HepG2 (cell line): ENCODE data around the gene C1orf159. TPM values are rescaled to one million over a fixed set of nuclear protein-coding genes. Genes with fewer than 3 reads are reported as not detected.

Experiments
- ATAC-seq: fragments of 200-7000 bp; cut with Tn5 transposase; 3 replicates; pipeline ENCODE4 v1.9.1; 2020; ENCODE audit warnings: mild to moderate bottlenecking, moderate library complexity
- BruUV-seq: library from RNA; stranded (reverse); fragments of 400-500 nt; replicated peaks from 2 replicates; lab custom pipeline; 2021; lab: Mats Ljungman, UMichigan
- CTCF ChIA-PET: fragments of 300-600 bp; formaldehyde crosslinking; extraction: SDS; loops from one replicate; lab custom pipeline; 2021; ENCODE audit warnings: low total read pairs, inconsistent platforms, low intra/inter-chr PET ratio; lab: Yijun Ruan, JAX
- POLR2A ChIA-PET: fragments of 350-600 bp; sonication (Branson Sonifier 250); formaldehyde crosslinking; loops from one replicate; lab custom pipeline; 2020; ENCODE audit warnings: antibody characterized with exemption, inconsistent platforms; lab: Yijun Ruan, JAX
- DNase-seq: peaks from one replicate; pipeline ENCODE4 v3.0.0-alpha.2; 2015; ENCODE audit warnings: low spot score
- FAIRE-seq: peaks from 3 replicates; lab custom pipeline; 2011; peaks lifted over from hg19 to GRCh38; lab: Jason Lieb, UNC
- H2AFZ ChIP-seq: one replicate; pipeline ENCODE4 v1.6.1; 2011; ENCODE audit warnings: low read length, inconsistent platforms
- H3K27ac ChIP-seq: fragments of 300-600 bp; 3 replicates; pipeline ENCODE4 v1.8.0; 2011; ENCODE audit warnings: mixed run types, mild to moderate bottlenecking, mixed read lengths, low read length, inconsistent platforms; ENCODE audit not compliant: insufficient read depth; ENCODE audit errors: extremely low read length
- H3K27me3 ChIP-seq, 2 experiments: fragments of 200-600 bp in 1 of 2; 2 replicates in 1 of 2; 3 replicates in 1 of 2; pipeline versions ENCODE4 v1.6.0 to v1.8.0; 2011; ENCODE audit warnings: low read length in 2 of 2, mild to moderate bottlenecking in 2 of 2, moderate library complexity in 2 of 2, inconsistent platforms in 1 of 2; ENCODE audit not compliant: insufficient read depth in 2 of 2, control insufficient read depth in 1 of 2
- H3K36me3 ChIP-seq, 2 experiments: fragments of 200-600 bp in 1 of 2; replicated peaks in 1 of 2; 2 replicates in 1 of 2; 3 replicates in 1 of 2; pipeline versions ENCODE4 v1.5.1 to v1.8.0; 2011; ENCODE audit warnings: low read length in 2 of 2, inconsistent platforms in 1 of 2; ENCODE audit not compliant: insufficient read depth in 2 of 2, control insufficient read depth in 1 of 2
- H3K4me1 ChIP-seq: 2 replicates; pipeline ENCODE4 v1.5.1; 2012; ENCODE audit warnings: low read length, inconsistent platforms; ENCODE audit not compliant: insufficient read depth
- H3K4me2 ChIP-seq: 2 replicates; pipeline ENCODE4 v1.6.0; 2011; ENCODE audit warnings: low read depth, low read length, inconsistent platforms
- H3K4me3 ChIP-seq, 3 experiments: fragments of 200-600 bp in 1 of 3; sonication (generic), shearing (Covaris generic) in 1 of 3; replicated peaks in 1 of 3; 2 replicates each; pipeline ENCODE4 v1.5.1; 2011 to 2016; ENCODE audit warnings: low read length in 3 of 3, inconsistent platforms in 2 of 3, low read depth in 2 of 3, mild to moderate bottlenecking in 2 of 3, control low read depth in 1 of 3, mixed read lengths in 1 of 3; ENCODE audit not compliant: insufficient read depth in 1 of 3
- H3K79me2 ChIP-seq: one replicate; pipeline ENCODE4 v1.6.1; 2011; ENCODE audit warnings: low read length, inconsistent platforms; ENCODE audit not compliant: insufficient read depth
- H3K9ac ChIP-seq: 2 replicates; pipeline ENCODE4 v1.6.0; 2011; ENCODE audit warnings: mild to moderate bottlenecking, low read depth, low read length, inconsistent platforms; ENCODE audit not compliant: insufficient read depth
- H3K9me3 ChIP-seq: 2 replicates; pipeline ENCODE4 v1.5.1; 2012; ENCODE audit warnings: mild to moderate bottlenecking, low read length
- H4K20me1 ChIP-seq: 2 replicates; pipeline ENCODE4 v1.6.0; 2011; ENCODE audit warnings: inconsistent platforms, mild to moderate bottlenecking, low read length, moderate library complexity; ENCODE audit not compliant: insufficient read depth
- ARHGAP35 ChIP-seq: sonication (generic); formaldehyde crosslinking; IDR thresholded peaks from 2 replicates; pipeline ENCODE4 v1.9.0; 2022; ENCODE audit warnings: mild to moderate bottlenecking, inconsistent platforms, moderate library complexity, missing genetic modification reagents, borderline replicate concordance
- BORCS8-MEF2B ChIP-seq: sonication (generic); formaldehyde crosslinking; IDR thresholded peaks from 2 replicates; pipeline ENCODE4 v1.8.0; 2022; ENCODE audit warnings: mild to moderate bottlenecking, missing genetic modification reagents
- CSRNP2 ChIP-seq: sonication (generic); formaldehyde crosslinking; conservative IDR thresholded peaks from 2 replicates; pipeline ENCODE4 v1.8.0; 2022; ENCODE audit warnings: low read depth, missing genetic modification reagents
- HNRNPL ChIP-seq: fragments of 200-400 bp; formaldehyde crosslinking; IDR thresholded peaks from 2 replicates; pipeline ENCODE4 v1.6.1; 2017; ENCODE audit warnings: mild to moderate bottlenecking, low read depth, low read length
- IRF9 ChIP-seq: sonication (generic); formaldehyde crosslinking; IDR thresholded peaks from 2 replicates; pipeline ENCODE4 v1.8.0; 2022; ENCODE audit warnings: missing genetic modification reagents, mild to moderate bottlenecking, borderline replicate concordance
- MZF1 ChIP-seq: sonication (generic); formaldehyde crosslinking; IDR thresholded peaks from 2 replicates; pipeline ENCODE4 v1.8.1; 2023; ENCODE audit warnings: mild to moderate bottlenecking, missing genetic modification reagents, borderline replicate concordance
- NCOA2 ChIP-seq: sonication (generic); formaldehyde crosslinking; IDR thresholded peaks from 2 replicates; pipeline ENCODE4 v1.8.0; 2022; ENCODE audit warnings: inconsistent platforms
- RBM22 ChIP-seq: fragments of 200-400 bp; formaldehyde crosslinking; optimal IDR thresholded peaks from 2 replicates; pipeline ENCODE3; 2017; ENCODE audit warnings: mild to moderate bottlenecking, low read length, moderate library complexity
- SAFB2 ChIP-seq: sonication (generic); formaldehyde crosslinking; IDR thresholded peaks from 2 replicates; pipeline ENCODE4 v1.5.1; 2020; ENCODE audit warnings: missing genetic modification reagents, low read depth, mild to moderate bottlenecking, borderline replicate concordance
- ZBTB38 ChIP-seq: sonication (generic); formaldehyde crosslinking; IDR thresholded peaks from 2 replicates; pipeline ENCODE4 v1.5.1; 2020; ENCODE audit warnings: mild to moderate bottlenecking, missing genetic modification reagents
- ZNF317 ChIP-seq: sonication (generic); formaldehyde crosslinking; IDR thresholded peaks from 2 replicates; pipeline ENCODE4 v1.5.0; 2020; ENCODE audit warnings: mild to moderate bottlenecking, missing genetic modification reagents
- ZNF331 ChIP-seq: sonication (generic); formaldehyde crosslinking; IDR thresholded peaks from 2 replicates; pipeline ENCODE4 v1.4.0; 2020; ENCODE audit warnings: missing genetic modification reagents
- ZNF567 ChIP-seq: sonication (generic); formaldehyde crosslinking; IDR thresholded peaks from 2 replicates; pipeline ENCODE4 v1.8.1; 2023; ENCODE audit warnings: mild to moderate bottlenecking, missing genetic modification reagents, borderline replicate concordance
- ZNF746 ChIP-seq: sonication (generic); formaldehyde crosslinking; IDR thresholded peaks from 2 replicates; pipeline ENCODE4 v1.8.0; 2022; ENCODE audit warnings: mild to moderate bottlenecking, missing genetic modification reagents
- ZNF841 ChIP-seq: sonication (generic); formaldehyde crosslinking; IDR thresholded peaks from 2 replicates; pipeline ENCODE4 v1.8.1; 2023; ENCODE audit warnings: missing genetic modification reagents, borderline replicate concordance
- WGBS: methylation state at CpG from one replicate; pipeline ENCODE4 v1.1.6; 2017; ENCODE audit warnings: low lambda C conversion rate; 5-methylcytosine and 5-hydroxymethylcytosine counted together
- in situ Hi-C: cut with HindIII; loops from 2 replicates; pipeline ENCODE4 v1.10.0; 2017; ENCODE audit warnings: low pct_unique_long_range_greater_than_20kb; ENCODE audit not compliant: extremely low pct_ligation_motif_present
- intact Hi-C: fragments of 100-400 bp; cut with micrococcal nuclease; formaldehyde crosslinking; loops from one replicate; pipeline ENCODE4 v1.10.0; 2022; ENCODE audit not compliant: unreplicated experiment
- polyA plus RNA-seq, 8 experiments: library from polyadenylated mRNA; depleted of rRNA in 3 of 8; stranded (reverse) in 7 of 8; unstranded in 1 of 8; fragments of >200 nt; fragmentation: Illumina TruSeq in 4 of 8; extraction: Trizol in 4 of 8; gene quantifications; 2 replicates each; pipeline versions ENCODE4 v1.2.1 to v1.2.3, GENCODE V29; 2011 to 2016; ENCODE audit warnings: low read depth in 4 of 8, missing spikeins in 1 of 8, mixed read lengths in 1 of 8; ENCODE audit not compliant: insufficient read depth in 1 of 8
- total RNA-seq, 5 experiments: library from RNA; depleted of rRNA; stranded (reverse); fragments of >200 nt; fragmentation: Illumina TruSeq; extraction: Trizol; gene quantifications; 2 replicates each; pipeline ENCODE4 v1.2.3, GENCODE V29; 2016; ENCODE audit warnings: low read depth in 1 of 5
- TF ChIP-seq, protein P1 (sequence below): sonication (generic); formaldehyde crosslinking; IDR thresholded peaks from 2 replicates; pipeline ENCODE4; 2020; ENCODE audit warnings: missing genetic modification reagents, mild to moderate bottlenecking, borderline replicate concordance

Gene C1orf159
- total and polyA plus RNA-seq, 2 of the 13 experiments (the other 11 are each of a cell fraction or from before 2014, with no cell fraction given), result 3.8 to 6.7 TPM

- TF ChIP-seq, protein P1, sequence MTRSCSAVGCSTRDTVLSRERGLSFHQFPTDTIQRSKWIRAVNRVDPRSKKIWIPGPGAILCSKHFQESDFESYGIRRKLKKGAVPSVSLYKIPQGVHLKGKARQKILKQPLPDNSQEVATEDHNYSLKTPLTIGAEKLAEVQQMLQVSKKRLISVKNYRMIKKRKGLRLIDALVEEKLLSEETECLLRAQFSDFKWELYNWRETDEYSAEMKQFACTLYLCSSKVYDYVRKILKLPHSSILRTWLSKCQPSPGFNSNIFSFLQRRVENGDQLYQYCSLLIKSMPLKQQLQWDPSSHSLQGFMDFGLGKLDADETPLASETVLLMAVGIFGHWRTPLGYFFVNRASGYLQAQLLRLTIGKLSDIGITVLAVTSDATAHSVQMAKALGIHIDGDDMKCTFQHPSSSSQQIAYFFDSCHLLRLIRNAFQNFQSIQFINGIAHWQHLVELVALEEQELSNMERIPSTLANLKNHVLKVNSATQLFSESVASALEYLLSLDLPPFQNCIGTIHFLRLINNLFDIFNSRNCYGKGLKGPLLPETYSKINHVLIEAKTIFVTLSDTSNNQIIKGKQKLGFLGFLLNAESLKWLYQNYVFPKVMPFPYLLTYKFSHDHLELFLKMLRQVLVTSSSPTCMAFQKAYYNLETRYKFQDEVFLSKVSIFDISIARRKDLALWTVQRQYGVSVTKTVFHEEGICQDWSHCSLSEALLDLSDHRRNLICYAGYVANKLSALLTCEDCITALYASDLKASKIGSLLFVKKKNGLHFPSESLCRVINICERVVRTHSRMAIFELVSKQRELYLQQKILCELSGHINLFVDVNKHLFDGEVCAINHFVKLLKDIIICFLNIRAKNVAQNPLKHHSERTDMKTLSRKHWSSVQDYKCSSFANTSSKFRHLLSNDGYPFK (CRISPR knock-in tag), result peak; percentile 36; the same call in 1 of the 2 replicates
- 0 out of 2 replicates have a peak, but pooled peaks have one; percentile 41 for TF ChIP-seq HNRNPL
- TF ChIP-seq ZNF567, result 0 out of 2 replicates have a peak, but pooled peaks have one; percentile 16
- TF ChIP-seq, all 625 proteins: peak for 40
These were observed 11.9 kb upstream of the C1orf159 start (continued) for GRCh38 chr1:1127551-1128451.

GRCh38 chr1:1125945-1126344 lies 10.1 kb upstream of the C1orf159 start:
- BruUV-seq, result no TSS peak
- CTCF ChIA-PET, result no interaction called here
- peaks cover 70% of the 10 kb centered on the region for H3K4me1 ChIP-seq
- peak overlapping the region; percentile 79; the same call in 1 of the 2 replicates for H3K9ac ChIP-seq
- in situ Hi-C loops, result no loop called here
- FAIRE-seq, result no peak
- no peak overlapping the region for H3K4me2 ChIP-seq
- intact Hi-C loops, result no loop called here
- POLR2A ChIA-PET, result interaction anchor here (1.2 to 4.2 kb wide), 8 partner anchors 8 to 156 kb away, joined by 3 to 93 read pairs (median 8); partner anchors contain the start of genes B3GALT6, C1orf159 and SDF4
- peaks cover 0 to 3% of the 10 kb centered on the region in 2 experiments; a peak in 4 of 5 replicates for H3K27me3 ChIP-seq
- H3K36me3 ChIP-seq, result no peaks in the 10 kb centered on the region
- H4K20me1 ChIP-seq, result no peaks in the 10 kb centered on the region
- no peak for DNase-seq
- ATAC-seq, result no peak
- peaks cover 5% of the 10 kb centered on the region for H3K79me2 ChIP-seq
- peak overlapping the region; percentile 97 for H3K27ac ChIP-seq
- no peak overlapping the region for H2AFZ ChIP-seq
- H3K9me3 ChIP-seq, result no peaks in the 10 kb centered on the region
- WGBS, result 89% methylated on average over 13 of the region's 18 CpGs
- H3K4me3 ChIP-seq, result no peak overlapping the region; a peak in 1 of 6 replicates
- no peak for TF ChIP-seq ZNF746 (CRISPR knock-in tag)
- no peak for TF ChIP-seq RBM22
- no peak for TF ChIP-seq CSRNP2 (CRISPR knock-in tag)
- no peak for TF ChIP-seq MZF1
- TF ChIP-seq SAFB2, result no peak
- TF ChIP-seq ZNF331 (CRISPR knock-in tag), result no peak
- TF ChIP-seq IRF9 (CRISPR knock-in tag), result no peak
- no peak for TF ChIP-seq BORCS8-MEF2B (CRISPR knock-in tag)
- TF ChIP-seq NCOA2 (CRISPR knock-in tag), result no peak
- no peak for TF ChIP-seq ARHGAP35
- TF ChIP-seq ZNF317 (CRISPR knock-in tag), result no peak
- no peak for TF ChIP-seq ZNF841
- TF ChIP-seq ZBTB38 (CRISPR knock-in tag), result no peak
